ENCODE results near the gene PRB2. TPM values are rescaled to one million over a fixed set of nuclear protein-coding genes. Genes with fewer than 3 reads are reported as not detected.

PRB2 gene
- total and polyA plus RNA-seq, 8 donors, result not detected

- no peaks in the 10 kb centered on the region for H3K9me3 ChIP-seq
- no peak for ATAC-seq
- H3K27me3 ChIP-seq, result no peaks in the 10 kb centered on the region
- no peak for TF ChIP-seq CTCF (IDR thresholded peaks at IDR 0.05)
- FAIRE-seq, result no peak
- no peaks in the 10 kb centered on the region for H3K36me3 ChIP-seq
- H3K27ac ChIP-seq, result no peak overlapping the region
- no peak for DNase-seq
- 90 to 91% methylated on average over 9 of the region's 9 CpGs for WGBS, 2 donors
- intact Hi-C loops (cut with DNase I), result no loop called here
- H3K4me3 ChIP-seq, result no peak overlapping the region
- H3K4me1 ChIP-seq, result no peaks in the 10 kb centered on the region
Observed at GRCh38 chr12:11348439-11348838, 46.9 kb downstream of the PRB2 start.

- Histone ChIP-seq H3K9me3 (no peaks in the 10 kb centered on the region), H3K4me3 (no peak overlapping the region), H3K36me3 (no peaks in the 10 kb centered on the region), H3K4me1 (no peaks in the 10 kb centered on the region), H3K27ac (no peak overlapping the region), H3K27me3 (no peaks in the 10 kb centered on the region)
- no peak for ATAC-seq
- WGBS, 2 donors, result 71 to 77% methylated on average over 6 of the region's 6 CpGs
- DNase-seq, result no peak
- intact Hi-C loops (cut with DNase I), result no loop called here
- no peak for TF ChIP-seq CTCF (IDR thresholded peaks at IDR 0.05)
- no peak for FAIRE-seq
Observed at GRCh38 chr12:11347810-11348209, 47.6 kb downstream of the PRB2 start.

- no peak for FAIRE-seq
- Histone ChIP-seq H3K9me3 (no peaks in the 10 kb centered on the region), H3K36me3 (no peaks in the 10 kb centered on the region), H3K4me1 (no peaks in the 10 kb centered on the region), H3K4me3 (no peak overlapping the region), H3K27me3 (no peaks in the 10 kb centered on the region), H3K27ac (no peak overlapping the region)
- DNase-seq, result no peak
- intact Hi-C loops (cut with DNase I), result no loop called here
- 23 to 39% methylated on average over 2 of the region's 2 CpGs for WGBS, 2 donors
- no peak for ATAC-seq
- no peak for TF ChIP-seq CTCF (IDR thresholded peaks at IDR 0.05)
Observed at GRCh38 chr12:11344500-11344899, 50.9 kb downstream of the PRB2 start.

Other genes starting within 250 kb of the PRB2 start
- gene SMIM10L1, start 224.4 kb downstream of the PRB2 start, total RNA-seq, result 1 to 10 TPM; 1.9 to 5.5 (median 3.3) TPM
- gene SMIM10L1, start 224.4 kb downstream of the PRB2 start, polyA plus RNA-seq, result 1 to 10 TPM; 4.2 to 6.4 TPM
- gene TAS2R42, start 208.6 kb downstream of the PRB2 start, total RNA-seq, result not detected
- not detected for gene TAS2R42, start 208.6 kb downstream of the PRB2 start, polyA plus RNA-seq
- not detected for gene PRB3, start 125.9 kb downstream of the PRB2 start, total RNA-seq
- not detected for gene PRB3, start 125.9 kb downstream of the PRB2 start, polyA plus RNA-seq
- gene PRB4, start 85.1 kb downstream of the PRB2 start, total RNA-seq, result not detected
- gene PRB4, start 85.1 kb downstream of the PRB2 start, polyA plus RNA-seq, result not detected

All from pancreas (tissue), 10 donors.